K562 (cell line): ENCODE data around the gene KLK10. TPM values are rescaled to one million over a fixed set of nuclear protein-coding genes. Genes with fewer than 3 reads are reported as not detected.
A peak's percentile ranks its signal among the peaks of the same experiment; 100 is the strongest.

Experiments
- FOXK1 ChIP-seq: sonication (generic); formaldehyde crosslinking; IDR thresholded peaks from 2 replicates; pipeline ENCODE4 v1.8.0; 2022; ENCODE audit warnings: missing genetic modification reagents, mild to moderate bottlenecking, borderline replicate concordance
- HEY1 ChIP-seq: fragments of 250-450 bp; sonication (Bioruptor Pico); IDR thresholded peaks from 2 replicates; pipeline ENCODE4 v1.5.0; 2020; ENCODE audit warnings: mild to moderate bottlenecking, moderate library complexity, borderline replicate concordance
- POLR3A ChIP-seq: IDR thresholded peaks from 2 replicates; pipeline ENCODE4 v1.6.1; 2011; ENCODE audit warnings: borderline replicate concordance, mild to moderate bottlenecking, moderate library complexity; ENCODE audit not compliant: insufficient read length, insufficient read depth; ENCODE audit errors: extremely low read depth
- ZBTB9 ChIP-seq: fragments of 450-650 bp; formaldehyde crosslinking; IDR thresholded peaks from 2 replicates; pipeline ENCODE4 v1.4.0; 2020; ENCODE audit warnings: mild to moderate bottlenecking, moderate library complexity
- ZNF830 ChIP-seq: fragments of 250-450 bp; sonication (Bioruptor Pico); IDR thresholded peaks from 2 replicates; pipeline ENCODE4 v1.5.0; 2021; ENCODE audit warnings: mild to moderate bottlenecking
- polyA plus RNA-seq, 8 experiments: library from polyadenylated mRNA; depleted of rRNA in 4 of 8; stranded (reverse) in 5 of 8; unstranded in 3 of 8; fragments of >200 nt; fragmentation: Nextera tagmentation in 2 of 8; fragmentation: Illumina TruSeq in 1 of 8; extraction: Ambion mirVana in 2 of 8; extraction: Trizol in 1 of 8; gene quantifications; 2 replicates each; pipeline versions ENCODE4 v1.2.1 to v1.2.3, GENCODE V29; 2011 to 2014; ENCODE audit warnings: inconsistent platforms in 1 of 8, missing spikeins in 1 of 8
- total RNA-seq, 7 experiments: library from RNA; depleted of rRNA in 6 of 7; stranded (reverse); fragments of >200 nt in 6 of 7; fragmentation: Illumina TruSeq in 2 of 7; extraction: Trizol in 2 of 7; gene quantifications; 2 replicates each; pipeline versions ENCODE4 v1.2.1 to v1.2.3, GENCODE V29; 2011 to 2021; ENCODE audit warnings: low replicate concordance in 1 of 7
- TF ChIP-seq, protein P1 (sequence below): IDR thresholded peaks from 2 replicates; pipeline ENCODE4 v1.6.1; 2012; ENCODE audit warnings: low read depth, low read length, improper control_type of control experiment, borderline replicate concordance
- TF ChIP-seq, protein P2 (sequence below): fragments of 250-450 bp; sonication (Bioruptor Pico); IDR thresholded peaks from 2 replicates; pipeline ENCODE4 v1.4.0; 2020
- TF ChIP-seq, protein P3 (sequence below), 3 experiments: IDR thresholded peaks in 2 of 3; conservative IDR thresholded peaks in 1 of 3; 2 replicates each; pipeline ENCODE4 v1.5.1; 2011 to 2012; ENCODE audit warnings: low read length in 3 of 3, mild to moderate bottlenecking in 3 of 3, control low read depth in 2 of 3, improper control_type of control experiment in 1 of 3, inconsistent platforms in 1 of 3, low read depth in 1 of 3, mixed read lengths in 1 of 3, moderate library complexity in 1 of 3; ENCODE audit not compliant: insufficient read depth in 2 of 3
- TF ChIP-seq, protein P4 (sequence below): fragments of 450-650 bp; formaldehyde crosslinking; IDR thresholded peaks from 2 replicates; pipeline ENCODE4 v1.4.0; 2020; ENCODE audit warnings: mild to moderate bottlenecking, moderate library complexity
- TF ChIP-seq, protein P5 (sequence below): IDR thresholded peaks from 2 replicates; pipeline ENCODE4 v1.6.1; 2014; ENCODE audit warnings: antibody characterized with exemption

Gene KLK10
- total and polyA plus RNA-seq, 9 of the 15 experiments (the other 6 are each of a cell fraction or from before 2014, with no cell fraction given) = 0.11 TPM; not detected in 8

- TF ChIP-seq, protein P1, sequence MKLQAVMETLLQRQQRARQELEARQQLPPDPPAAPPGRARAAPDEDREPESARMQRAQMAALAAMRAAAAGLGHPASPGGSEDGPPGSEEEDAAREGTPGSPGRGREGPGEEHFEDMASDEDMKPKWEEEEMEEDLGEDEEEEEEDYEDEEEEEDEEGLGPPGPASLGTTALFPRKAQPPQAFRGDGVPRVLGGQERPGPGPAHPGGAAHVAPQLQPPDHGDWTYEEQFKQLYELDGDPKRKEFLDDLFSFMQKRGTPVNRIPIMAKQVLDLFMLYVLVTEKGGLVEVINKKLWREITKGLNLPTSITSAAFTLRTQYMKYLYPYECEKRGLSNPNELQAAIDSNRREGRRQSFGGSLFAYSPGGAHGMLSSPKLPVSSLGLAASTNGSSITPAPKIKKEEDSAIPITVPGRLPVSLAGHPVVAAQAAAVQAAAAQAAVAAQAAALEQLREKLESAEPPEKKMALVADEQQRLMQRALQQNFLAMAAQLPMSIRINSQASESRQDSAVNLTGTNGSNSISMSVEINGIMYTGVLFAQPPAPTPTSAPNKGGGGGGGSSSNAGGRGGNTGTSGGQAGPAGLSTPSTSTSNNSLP = peak; percentile 97
- TF ChIP-seq, protein P2, sequence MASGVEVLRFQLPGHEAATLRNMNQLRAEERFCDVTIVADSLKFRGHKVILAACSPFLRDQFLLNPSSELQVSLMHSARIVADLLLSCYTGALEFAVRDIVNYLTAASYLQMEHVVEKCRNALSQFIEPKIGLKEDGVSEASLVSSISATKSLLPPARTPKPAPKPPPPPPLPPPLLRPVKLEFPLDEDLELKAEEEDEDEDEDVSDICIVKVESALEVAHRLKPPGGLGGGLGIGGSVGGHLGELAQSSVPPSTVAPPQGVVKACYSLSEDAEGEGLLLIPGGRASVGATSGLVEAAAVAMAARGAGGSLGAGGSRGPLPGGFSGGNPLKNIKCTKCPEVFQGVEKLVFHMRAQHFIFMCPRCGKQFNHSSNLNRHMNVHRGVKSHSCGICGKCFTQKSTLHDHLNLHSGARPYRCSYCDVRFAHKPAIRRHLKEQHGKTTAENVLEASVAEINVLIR = no peak
- no peak for TF ChIP-seq ZBTB9 (CRISPR knock-in tag)
- TF ChIP-seq, protein P3, sequence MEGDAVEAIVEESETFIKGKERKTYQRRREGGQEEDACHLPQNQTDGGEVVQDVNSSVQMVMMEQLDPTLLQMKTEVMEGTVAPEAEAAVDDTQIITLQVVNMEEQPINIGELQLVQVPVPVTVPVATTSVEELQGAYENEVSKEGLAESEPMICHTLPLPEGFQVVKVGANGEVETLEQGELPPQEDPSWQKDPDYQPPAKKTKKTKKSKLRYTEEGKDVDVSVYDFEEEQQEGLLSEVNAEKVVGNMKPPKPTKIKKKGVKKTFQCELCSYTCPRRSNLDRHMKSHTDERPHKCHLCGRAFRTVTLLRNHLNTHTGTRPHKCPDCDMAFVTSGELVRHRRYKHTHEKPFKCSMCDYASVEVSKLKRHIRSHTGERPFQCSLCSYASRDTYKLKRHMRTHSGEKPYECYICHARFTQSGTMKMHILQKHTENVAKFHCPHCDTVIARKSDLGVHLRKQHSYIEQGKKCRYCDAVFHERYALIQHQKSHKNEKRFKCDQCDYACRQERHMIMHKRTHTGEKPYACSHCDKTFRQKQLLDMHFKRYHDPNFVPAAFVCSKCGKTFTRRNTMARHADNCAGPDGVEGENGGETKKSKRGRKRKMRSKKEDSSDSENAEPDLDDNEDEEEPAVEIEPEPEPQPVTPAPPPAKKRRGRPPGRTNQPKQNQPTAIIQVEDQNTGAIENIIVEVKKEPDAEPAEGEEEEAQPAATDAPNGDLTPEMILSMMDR (IDR thresholded peaks at IDR 0.05 in 2 of 3, conservative IDR thresholded peaks at IDR 0.05 in 1 of 3; ENCODE audit: insufficient read depth in 2 of 3, low read depth in 1 of 3, low read length in 3 of 3) = peak; percentile 62 to 86 (median 78)
- 0 out of 2 replicates have a peak, but pooled peaks have one; percentile 45 for TF ChIP-seq HEY1 (CRISPR knock-in tag)
- no peak for TF ChIP-seq ZNF830 (CRISPR knock-in tag)
- TF ChIP-seq, protein P4, sequence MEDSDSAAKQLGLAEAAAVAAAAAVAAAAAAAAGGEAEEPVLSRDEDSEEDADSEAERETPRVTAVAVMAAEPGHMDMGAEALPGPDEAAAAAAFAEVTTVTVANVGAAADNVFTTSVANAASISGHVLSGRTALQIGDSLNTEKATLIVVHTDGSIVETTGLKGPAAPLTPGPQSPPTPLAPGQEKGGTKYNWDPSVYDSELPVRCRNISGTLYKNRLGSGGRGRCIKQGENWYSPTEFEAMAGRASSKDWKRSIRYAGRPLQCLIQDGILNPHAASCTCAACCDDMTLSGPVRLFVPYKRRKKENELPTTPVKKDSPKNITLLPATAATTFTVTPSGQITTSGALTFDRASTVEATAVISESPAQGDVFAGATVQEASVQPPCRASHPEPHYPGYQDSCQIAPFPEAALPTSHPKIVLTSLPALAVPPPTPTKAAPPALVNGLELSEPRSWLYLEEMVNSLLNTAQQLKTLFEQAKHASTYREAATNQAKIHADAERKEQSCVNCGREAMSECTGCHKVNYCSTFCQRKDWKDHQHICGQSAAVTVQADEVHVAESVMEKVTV (CRISPR knock-in tag) = 0 out of 2 replicates have a peak, but pooled peaks have one; percentile 46
- 0 out of 2 replicates have a peak, but pooled peaks have one; percentile 35 for TF ChIP-seq FOXK1 (CRISPR knock-in tag)
- TF ChIP-seq, protein P5, sequence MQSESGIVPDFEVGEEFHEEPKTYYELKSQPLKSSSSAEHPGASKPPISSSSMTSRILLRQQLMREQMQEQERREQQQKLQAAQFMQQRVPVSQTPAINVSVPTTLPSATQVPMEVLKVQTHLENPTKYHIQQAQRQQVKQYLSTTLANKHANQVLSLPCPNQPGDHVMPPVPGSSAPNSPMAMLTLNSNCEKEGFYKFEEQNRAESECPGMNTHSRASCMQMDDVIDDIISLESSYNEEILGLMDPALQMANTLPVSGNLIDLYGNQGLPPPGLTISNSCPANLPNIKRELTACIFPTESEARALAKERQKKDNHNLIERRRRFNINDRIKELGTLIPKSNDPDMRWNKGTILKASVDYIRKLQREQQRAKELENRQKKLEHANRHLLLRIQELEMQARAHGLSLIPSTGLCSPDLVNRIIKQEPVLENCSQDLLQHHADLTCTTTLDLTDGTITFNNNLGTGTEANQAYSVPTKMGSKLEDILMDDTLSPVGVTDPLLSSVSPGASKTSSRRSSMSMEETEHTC = no peak
- TF ChIP-seq POLR3A = no peak
Measured at GRCh38 chr19:51020988-51021651, 1.6 kb upstream of the KLK10 start (continued).
